IMR-90 (cell line): ENCODE results near the gene PPM1L. TPM values are rescaled to one million over a fixed set of nuclear protein-coding genes. Genes with fewer than 3 reads are reported as not detected.

Experiments used
- ATAC-seq: fragments of 200-7000 bp; cut with Tn5 transposase; 2 replicates; pipeline ENCODE4 v1.9.1; 2020; ENCODE audit warnings: low read depth, mild to moderate bottlenecking, moderate library complexity
- BruUV-seq: library from RNA; stranded (reverse); fragments of 400-500 nt; replicated peaks from 2 replicates; lab custom pipeline; 2021; lab: Mats Ljungman, UMichigan
- CTCF ChIA-PET: fragments of 300-600 bp; formaldehyde crosslinking; extraction: SDS; loops from one replicate; lab custom pipeline; 2021; ENCODE audit warnings: antibody characterized with exemption; lab: Yijun Ruan, JAX
- POLR2A ChIA-PET: fragments of 300-600 bp; sonication (Branson Sonifier 250); formaldehyde crosslinking; loops from one replicate; lab custom pipeline; 2022; ENCODE audit warnings: antibody characterized with exemption; ENCODE audit not compliant: unreplicated experiment; lab: Charles Lee
- DNase-seq: peaks from one replicate; pipeline ENCODE4 v3.0.0; 2013
- H2AFZ ChIP-seq: replicated peaks from 2 replicates; pipeline ENCODE3; 2013; ENCODE audit warnings: low read length, mild to moderate bottlenecking; ENCODE audit not compliant: poor library complexity
- H2AK5ac ChIP-seq: 2 replicates; pipeline ENCODE4 v1.6.1; 2013; ENCODE audit warnings: low read depth, low read length, inconsistent platforms
- H2AK9ac ChIP-seq: replicated peaks from 2 replicates; pipeline ENCODE3; 2013; ENCODE audit warnings: mild to moderate bottlenecking, low read depth, low read length, moderate library complexity; ENCODE audit not compliant: poor library complexity
- H2BK120ac ChIP-seq: 2 replicates; pipeline ENCODE4 v1.6.1; 2013; ENCODE audit warnings: low read depth, low read length, inconsistent platforms
- H2BK15ac ChIP-seq: 3 replicates; pipeline ENCODE4 v1.6.1; 2013; ENCODE audit warnings: low read depth, low read length, inconsistent platforms
- H2BK20ac ChIP-seq: 2 replicates; pipeline ENCODE4 v1.6.1; 2013; ENCODE audit warnings: low read depth, mild to moderate bottlenecking, inconsistent platforms, low read length, moderate library complexity
- H2BK5ac ChIP-seq: 2 replicates; pipeline ENCODE4 v1.6.1; 2013; ENCODE audit warnings: mild to moderate bottlenecking, low read depth, low read length, inconsistent platforms; ENCODE audit not compliant: poor library complexity, severe bottlenecking
- H3K14ac ChIP-seq: replicated peaks from 2 replicates; pipeline ENCODE4 v1.6.1; 2013; ENCODE audit warnings: low read depth, low read length, inconsistent platforms
- H3K18ac ChIP-seq: 2 replicates; pipeline ENCODE4 v1.6.1; 2013; ENCODE audit warnings: low read depth, low read length, control low read depth
- H3K23ac ChIP-seq: 2 replicates; pipeline ENCODE4 v1.6.1; 2013; ENCODE audit warnings: low read depth, low read length, inconsistent platforms
- H3K27ac ChIP-seq: 2 replicates; pipeline ENCODE4 v1.5.1; 2013; ENCODE audit warnings: mild to moderate bottlenecking, control low read depth, low read length; ENCODE audit not compliant: insufficient read depth
- H3K27me3 ChIP-seq: 2 replicates; pipeline ENCODE4 v1.6.1; 2013; ENCODE audit warnings: low read length; ENCODE audit not compliant: control insufficient read depth, insufficient read depth
- H3K36me3 ChIP-seq: 2 replicates; pipeline ENCODE4 v1.6.1; 2013; ENCODE audit warnings: low read length, mixed read lengths; ENCODE audit not compliant: control insufficient read depth, insufficient read depth
- H3K4ac ChIP-seq: 2 replicates; pipeline ENCODE4 v1.6.1; 2013; ENCODE audit warnings: low read depth, low read length, inconsistent platforms
- H3K4me1 ChIP-seq: 2 replicates; pipeline ENCODE4 v1.6.1; 2013; ENCODE audit warnings: low read length, mixed read lengths; ENCODE audit not compliant: control insufficient read depth, insufficient read depth
- H3K4me2 ChIP-seq: 2 replicates; pipeline ENCODE4 v1.6.1; 2013; ENCODE audit warnings: low read depth, mild to moderate bottlenecking, control low read depth, low read length, moderate library complexity
- H3K4me3 ChIP-seq: 2 replicates; pipeline ENCODE4 v1.5.1; 2013; ENCODE audit warnings: low read depth, mild to moderate bottlenecking, control low read depth, low read length, moderate library complexity; ENCODE audit not compliant: insufficient read depth
- H3K56ac ChIP-seq: 2 replicates; pipeline ENCODE4 v1.6.1; 2013; ENCODE audit warnings: low read length, inconsistent platforms; ENCODE audit not compliant: insufficient read depth; ENCODE audit errors: extremely low read depth
- H3K79me1 ChIP-seq, 2 experiments: 2 replicates each; pipeline ENCODE4 v1.6.1; 2013; ENCODE audit warnings: low read length in 2 of 2, inconsistent platforms in 1 of 2, low read depth in 1 of 2
- H3K9ac ChIP-seq: 2 replicates; pipeline ENCODE4 v1.6.1; 2013; ENCODE audit warnings: low read depth, low read length, control low read depth
- H3K9me1 ChIP-seq: 2 replicates; pipeline ENCODE4 v1.6.1; 2013; ENCODE audit warnings: low read length, inconsistent platforms; ENCODE audit not compliant: insufficient read depth
- H3K9me3 ChIP-seq: 2 replicates; pipeline ENCODE4 v1.6.1; 2013; ENCODE audit warnings: low read length; ENCODE audit not compliant: control insufficient read depth, insufficient read depth
- H4K20me1 ChIP-seq: 2 replicates; pipeline ENCODE4 v1.6.1; 2013; ENCODE audit warnings: low read length, inconsistent platforms; ENCODE audit not compliant: insufficient read depth
- H4K5ac ChIP-seq: 2 replicates; pipeline ENCODE4 v1.6.1; 2013; ENCODE audit warnings: mild to moderate bottlenecking, low read depth, low read length, control low read depth
- H4K8ac ChIP-seq, 2 experiments: 2 replicates each; pipeline ENCODE4 v1.6.1; 2013; ENCODE audit warnings: low read depth in 2 of 2, low read length in 2 of 2, control low read depth in 1 of 2, inconsistent platforms in 1 of 2
- H4K91ac ChIP-seq: 2 replicates; pipeline ENCODE4 v1.6.1; 2013; ENCODE audit warnings: low read depth, low read length, inconsistent platforms; ENCODE audit not compliant: insufficient read depth
- BHLHE40 ChIP-seq: fragments of 150-350 bp; IDR thresholded peaks from 2 replicates; pipeline ENCODE4 v1.6.1; 2016; ENCODE audit warnings: mild to moderate bottlenecking, low read depth, low read length
- CEBPB ChIP-seq: IDR thresholded peaks from 2 replicates; pipeline ENCODE4 v1.6.1; 2012; ENCODE audit warnings: low read depth, low read length, improper control_type of control experiment
- CHD1 ChIP-seq: IDR thresholded peaks from 2 replicates; pipeline ENCODE4 v1.6.1; 2012; ENCODE audit warnings: low read depth, low read length, improper control_type of control experiment
- FOS ChIP-seq: fragments of 150-350 bp; IDR thresholded peaks from 2 replicates; pipeline ENCODE4 v1.6.1; 2016; ENCODE audit warnings: low read depth, low read length
- MAFK ChIP-seq: IDR thresholded peaks from 2 replicates; pipeline ENCODE4 v1.6.1; 2012; ENCODE audit warnings: low read depth, low read length, improper control_type of control experiment
- MAZ ChIP-seq: IDR thresholded peaks from 2 replicates; pipeline ENCODE4 v1.6.1; 2012; ENCODE audit warnings: low read depth, mild to moderate bottlenecking, low read length, improper control_type of control experiment, moderate library complexity, borderline replicate concordance
- MXI1 ChIP-seq: IDR thresholded peaks from 2 replicates; pipeline ENCODE4 v1.6.1; 2012; ENCODE audit warnings: low read depth, mild to moderate bottlenecking, low read length, moderate library complexity, borderline replicate concordance
- NFE2L2 ChIP-seq: fragments of 150-350 bp; IDR thresholded peaks from 2 replicates; pipeline ENCODE4 v1.6.1; 2016; ENCODE audit warnings: low read depth, mild to moderate bottlenecking, low read length
- POLR2A ChIP-seq: IDR thresholded peaks from 2 replicates; pipeline ENCODE4 v1.6.1; 2012; ENCODE audit warnings: mild to moderate bottlenecking, low read depth, low read length
- RAD21 ChIP-seq: IDR thresholded peaks from 2 replicates; pipeline ENCODE4 v1.6.1; 2012; ENCODE audit warnings: low read length, improper control_type of control experiment
- RCOR1 ChIP-seq: IDR thresholded peaks from 2 replicates; pipeline ENCODE4 v1.6.1; 2012; ENCODE audit warnings: mild to moderate bottlenecking, low read length, improper control_type of control experiment; ENCODE audit not compliant: insufficient replicate concordance
- RFX5 ChIP-seq: IDR thresholded peaks from 2 replicates; pipeline ENCODE4 v1.8.0; 2012; ENCODE audit warnings: low read depth, mild to moderate bottlenecking, low read length, moderate library complexity
- SMC3 ChIP-seq: fragments of 150-350 bp; IDR thresholded peaks from 2 replicates; pipeline ENCODE4 v1.6.1; 2016; ENCODE audit warnings: low read depth, mild to moderate bottlenecking, antibody characterized with exemption, low read length, moderate library complexity
- WGBS, 2 experiments: methylation state at CpG; one replicate each; pipeline versions ENCODE4 v1.1.5 to v1.1.7; 2013; ENCODE audit warnings: missing lambda C conversion rate in 2 of 2; ENCODE audit not compliant: insufficient read length in 1 of 2; ENCODE audit errors: extremely low coverage in 2 of 2; 5-methylcytosine and 5-hydroxymethylcytosine counted together
- dilution Hi-C: fragments of 300-500 bp; cut with HindIII; formaldehyde crosslinking; loops from one replicate; pipeline ENCODE4 v1.14.3; 2018; ENCODE audit warnings: low sequenced_read_pairs; ENCODE audit not compliant: unreplicated experiment
- in situ Hi-C: fragments of 300-500 bp; cut with MboI; formaldehyde crosslinking; loops from 3 replicates; pipeline ENCODE4 v1.14.3; 2019; ENCODE audit warnings: low sequenced_read_pairs, inconsistent platforms, mixed read lengths
- intact Hi-C: fragments of 100-400 bp; cut with micrococcal nuclease; formaldehyde crosslinking; loops from 2 replicates; pipeline ENCODE4 v1.10.0; 2022
- polyA plus RNA-seq, 3 experiments: library from polyadenylated mRNA; depleted of rRNA; stranded (reverse); fragments of >200 nt; gene quantifications; 2 replicates each; pipeline ENCODE4 v1.2.3, GENCODE V29; 2012; ENCODE audit warnings: low replicate concordance in 1 of 3
- total RNA-seq: library from RNA; depleted of rRNA; stranded (reverse); fragments of >200 nt; gene quantifications from 2 replicates; pipeline ENCODE4 v1.2.3, GENCODE V29; 2012
- TF ChIP-seq, protein P1 (sequence below): conservative IDR thresholded peaks from 2 replicates; pipeline ENCODE4 v1.5.1; 2012; ENCODE audit warnings: mild to moderate bottlenecking, low read depth, low read length, improper control_type of control experiment
- TF ChIP-seq, protein P2 (sequence below): fragments of 150-350 bp; IDR thresholded peaks from 2 replicates; pipeline ENCODE4 v1.6.1; 2016; ENCODE audit warnings: low read depth, mild to moderate bottlenecking, low read length, moderate library complexity, borderline replicate concordance
- TF ChIP-seq, protein P3 (sequence below): fragments of 150-350 bp; IDR thresholded peaks from 2 replicates; pipeline ENCODE4 v1.6.1; 2017; ENCODE audit warnings: mild to moderate bottlenecking, antibody characterized with exemption, low read length, low read depth

Gene PPM1L
- total and polyA plus RNA-seq, 2 of the 4 experiments (the other 2 are of a cell fraction) = 0.14 to 0.18 TPM

DNA sequence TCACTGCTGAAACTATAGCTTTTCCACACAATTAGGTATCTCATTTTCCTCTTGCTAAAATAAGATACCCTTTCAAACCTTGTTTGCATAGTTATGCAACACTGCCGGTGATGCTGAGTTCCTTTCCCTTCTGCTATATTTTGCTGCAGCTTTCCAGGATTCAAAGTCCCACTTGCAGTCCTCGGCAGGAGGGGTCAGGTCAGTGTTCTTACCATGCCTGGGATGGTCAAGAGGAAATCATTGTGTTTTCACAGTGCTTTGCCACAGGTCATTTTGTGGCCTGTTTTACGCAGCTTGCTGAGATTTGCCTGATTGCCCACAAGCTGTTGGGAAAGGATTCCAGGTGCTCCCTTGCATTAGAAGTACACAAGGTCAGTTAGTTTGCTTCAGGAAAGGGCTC lies 192.2 kb downstream of the PPM1L start:
- dilution Hi-C loops = no loop called here
- H3K18ac ChIP-seq = no peak overlapping the region
- ChIA-PET CTCF (no interaction called here), POLR2A (no interaction called here)
- no peaks in the 10 kb centered on the region for H3K36me3 ChIP-seq
- no peaks in the 10 kb centered on the region for H3K9me3 ChIP-seq
- no peak overlapping the region for H2AK5ac ChIP-seq
- H3K4me1 ChIP-seq = no peaks in the 10 kb centered on the region
- H3K9me1 ChIP-seq = no peaks in the 10 kb centered on the region
- no peaks in the 10 kb centered on the region for H4K20me1 ChIP-seq
- H2AK9ac ChIP-seq = no peak overlapping the region
- no peak overlapping the region for H2BK120ac ChIP-seq
- in situ Hi-C loops = loop anchor here (25.0 kb wide), 1 partner anchor 464 kb away; no protein-coding TSS in a partner anchor
- H4K8ac ChIP-seq = no peak overlapping the region
- no peak overlapping the region for H3K27ac ChIP-seq
- TF ChIP-seq MAZ = no peak
- TF ChIP-seq FOS = no peak
- no peak for TF ChIP-seq CEBPB
- TF ChIP-seq RCOR1 = no peak
- no peak for TF ChIP-seq MXI1
- TF ChIP-seq CHD1 = no peak
- no peak for TF ChIP-seq BHLHE40
- TF ChIP-seq, protein P1, sequence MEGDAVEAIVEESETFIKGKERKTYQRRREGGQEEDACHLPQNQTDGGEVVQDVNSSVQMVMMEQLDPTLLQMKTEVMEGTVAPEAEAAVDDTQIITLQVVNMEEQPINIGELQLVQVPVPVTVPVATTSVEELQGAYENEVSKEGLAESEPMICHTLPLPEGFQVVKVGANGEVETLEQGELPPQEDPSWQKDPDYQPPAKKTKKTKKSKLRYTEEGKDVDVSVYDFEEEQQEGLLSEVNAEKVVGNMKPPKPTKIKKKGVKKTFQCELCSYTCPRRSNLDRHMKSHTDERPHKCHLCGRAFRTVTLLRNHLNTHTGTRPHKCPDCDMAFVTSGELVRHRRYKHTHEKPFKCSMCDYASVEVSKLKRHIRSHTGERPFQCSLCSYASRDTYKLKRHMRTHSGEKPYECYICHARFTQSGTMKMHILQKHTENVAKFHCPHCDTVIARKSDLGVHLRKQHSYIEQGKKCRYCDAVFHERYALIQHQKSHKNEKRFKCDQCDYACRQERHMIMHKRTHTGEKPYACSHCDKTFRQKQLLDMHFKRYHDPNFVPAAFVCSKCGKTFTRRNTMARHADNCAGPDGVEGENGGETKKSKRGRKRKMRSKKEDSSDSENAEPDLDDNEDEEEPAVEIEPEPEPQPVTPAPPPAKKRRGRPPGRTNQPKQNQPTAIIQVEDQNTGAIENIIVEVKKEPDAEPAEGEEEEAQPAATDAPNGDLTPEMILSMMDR = no peak
- TF ChIP-seq RFX5 = no peak
- TF ChIP-seq POLR2A = no peak
- no peak for TF ChIP-seq RAD21
- no peak for TF ChIP-seq SMC3
- TF ChIP-seq MAFK = no peak
- TF ChIP-seq NFE2L2 = no peak
- TF ChIP-seq, protein P2, sequence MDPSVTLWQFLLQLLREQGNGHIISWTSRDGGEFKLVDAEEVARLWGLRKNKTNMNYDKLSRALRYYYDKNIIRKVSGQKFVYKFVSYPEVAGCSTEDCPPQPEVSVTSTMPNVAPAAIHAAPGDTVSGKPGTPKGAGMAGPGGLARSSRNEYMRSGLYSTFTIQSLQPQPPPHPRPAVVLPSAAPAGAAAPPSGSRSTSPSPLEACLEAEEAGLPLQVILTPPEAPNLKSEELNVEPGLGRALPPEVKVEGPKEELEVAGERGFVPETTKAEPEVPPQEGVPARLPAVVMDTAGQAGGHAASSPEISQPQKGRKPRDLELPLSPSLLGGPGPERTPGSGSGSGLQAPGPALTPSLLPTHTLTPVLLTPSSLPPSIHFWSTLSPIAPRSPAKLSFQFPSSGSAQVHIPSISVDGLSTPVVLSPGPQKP = no peak
- TF ChIP-seq, protein P3, sequence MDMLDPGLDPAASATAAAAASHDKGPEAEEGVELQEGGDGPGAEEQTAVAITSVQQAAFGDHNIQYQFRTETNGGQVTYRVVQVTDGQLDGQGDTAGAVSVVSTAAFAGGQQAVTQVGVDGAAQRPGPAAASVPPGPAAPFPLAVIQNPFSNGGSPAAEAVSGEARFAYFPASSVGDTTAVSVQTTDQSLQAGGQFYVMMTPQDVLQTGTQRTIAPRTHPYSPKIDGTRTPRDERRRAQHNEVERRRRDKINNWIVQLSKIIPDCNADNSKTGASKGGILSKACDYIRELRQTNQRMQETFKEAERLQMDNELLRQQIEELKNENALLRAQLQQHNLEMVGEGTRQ = no peak
- BruUV-seq = no TSS peak
- H2BK20ac ChIP-seq = no peak overlapping the region
- H2BK5ac ChIP-seq = no peak overlapping the region
- peaks cover 4% of the 10 kb centered on the region; the same call in 1 of the 2 replicates for H3K27me3 ChIP-seq
- H3K4me2 ChIP-seq = no peak overlapping the region
- H4K91ac ChIP-seq = no peak overlapping the region
- no peak overlapping the region for H3K4me3 ChIP-seq
- ATAC-seq (no peak), DNase-seq (no peak)
- no peak overlapping the region for H2AFZ ChIP-seq
- H4K5ac ChIP-seq = no peak overlapping the region
- H3K23ac ChIP-seq = no peak overlapping the region
- no peak overlapping the region for H3K56ac ChIP-seq
- intact Hi-C loops = loop anchor here (10.0 kb wide), 1 partner anchor 267 kb away; no protein-coding TSS in a partner anchor
- no peaks in the 10 kb centered on the region for H3K79me1 ChIP-seq
- H3K4ac ChIP-seq = no peak overlapping the region
- no CpG with 5 or more reads among the region's 3 CpGs for WGBS, 2 experiments
- H2BK15ac ChIP-seq = no peak overlapping the region
- no peak overlapping the region for H3K14ac ChIP-seq
- H3K9ac ChIP-seq = no peak overlapping the region
